ENCODE results near the gene USP16. TPM values are rescaled to one million over a fixed set of nuclear protein-coding genes. Genes with fewer than 3 reads are reported as not detected.

Gene USP16
- total RNA-seq (30.7 and 35.8 TPM in 2 replicates), polyA plus RNA-seq (25.9 and 35.6 TPM in 2 replicates)

GRCh38 chr21:29024474-29025327, at the start of gene USP16:
Gene USP16, plus strand, starts transcription at chr21:29024668. Its CDS starts 3,246 bp downstream, at chr21:29027914.
- DNase-seq (ENCODE audit: low spot score), result peak; percentile 96
- Histone ChIP-seq H3K4me3 (peak within 1 kb of the TSS; percentile 36), H3K9me2 (replicated peaks; ENCODE audit: insufficient read depth) (no peaks in the 10 kb centered on the region), H3K9me3 (ENCODE audit: low read depth) (no peaks in the 10 kb centered on the region), H3K4me2 (peak within 1 kb of the TSS; percentile 78), H3K79me2 (peaks cover 40% of the 10 kb centered on the region), H4K20me1 (ENCODE audit: insufficient read depth, poor library complexity, severe bottlenecking) (peaks cover 3% of the 10 kb centered on the region), H3K36me3 (replicated peaks; ENCODE audit: insufficient read depth, low read depth) (no peaks in the 10 kb centered on the region), H3K27ac (peak within 1 kb of the TSS; percentile 97), H3K27me3 (no peaks in the 10 kb centered on the region), H2AFZ (peak within 1 kb of the TSS; percentile 76), H3K4me1 (ENCODE audit: insufficient read depth) (peaks cover 7% of the 10 kb centered on the region)
- TF ChIP-seq EZH2 (IDR thresholded peaks at IDR 0.05; ENCODE audit: borderline replicate concordance), result no peak
- TF ChIP-seq EZH2phosphoT487 (IDR thresholded peaks at IDR 0.05; ENCODE audit: low read depth, severe bottlenecking, unreplicated experiment), result no peak
- TF ChIP-seq CTCF (IDR thresholded peaks at IDR 0.05; ENCODE audit: poor library complexity), result no peak
- WGBS (ENCODE audit: low lambda C conversion rate, missing lambda C conversion rate), result under 1% methylated on average over 47 of the region's 48 CpGs

- H2AFZ ChIP-seq, result no peak overlapping the region
- no peaks in the 10 kb centered on the region for H4K20me1 ChIP-seq (ENCODE audit: insufficient read depth, poor library complexity, severe bottlenecking)
- H3K27ac ChIP-seq, result no peak overlapping the region
- peaks cover 3% of the 10 kb centered on the region for H3K79me2 ChIP-seq
- TF ChIP-seq EZH2 (IDR thresholded peaks at IDR 0.05; ENCODE audit: borderline replicate concordance) (no peak), EZH2phosphoT487 (IDR thresholded peaks at IDR 0.05; ENCODE audit: low read depth, severe bottlenecking, unreplicated experiment) (no peak), CTCF (IDR thresholded peaks at IDR 0.05; ENCODE audit: poor library complexity) (no peak)
- 86% methylated on average over 3 of the region's 3 CpGs for WGBS (ENCODE audit: low lambda C conversion rate, missing lambda C conversion rate)
- no peak overlapping the region for H3K4me3 ChIP-seq
- no peaks in the 10 kb centered on the region for H3K9me2 ChIP-seq (replicated peaks; ENCODE audit: insufficient read depth)
- no peaks in the 10 kb centered on the region for H3K4me1 ChIP-seq (ENCODE audit: insufficient read depth)
- no peak for DNase-seq (ENCODE audit: low spot score)
- H3K9me3 ChIP-seq (ENCODE audit: low read depth), result no peaks in the 10 kb centered on the region
- no peaks in the 10 kb centered on the region for H3K36me3 ChIP-seq (replicated peaks; ENCODE audit: insufficient read depth, low read depth)
- no peaks in the 10 kb centered on the region for H3K27me3 ChIP-seq
- H3K4me2 ChIP-seq, result no peak overlapping the region
Observed at GRCh38 chr21:28975397-28975796, 49.1 kb upstream of the USP16 start.

GRCh38 chr21:28979092-28979491, 45.4 kb upstream of the USP16 start:
- DNase-seq (ENCODE audit: low spot score), result no peak
- H3K79me2 ChIP-seq, result no peaks in the 10 kb centered on the region
- H2AFZ ChIP-seq, result no peak overlapping the region
- no peaks in the 10 kb centered on the region for H3K36me3 ChIP-seq (replicated peaks; ENCODE audit: insufficient read depth, low read depth)
- H3K27ac ChIP-seq, result no peak overlapping the region
- no peaks in the 10 kb centered on the region for H3K9me3 ChIP-seq (ENCODE audit: low read depth)
- no peak overlapping the region for H3K4me2 ChIP-seq
- H3K27me3 ChIP-seq, result no peaks in the 10 kb centered on the region
- 86% methylated on average over 1 of the region's 1 CpG for WGBS (ENCODE audit: low lambda C conversion rate, missing lambda C conversion rate)
- no peak overlapping the region for H3K4me3 ChIP-seq
- no peaks in the 10 kb centered on the region for H3K4me1 ChIP-seq (ENCODE audit: insufficient read depth)
- TF ChIP-seq CTCF (IDR thresholded peaks at IDR 0.05; ENCODE audit: poor library complexity), result no peak
- no peak for TF ChIP-seq EZH2 (IDR thresholded peaks at IDR 0.05; ENCODE audit: borderline replicate concordance)
- no peak for TF ChIP-seq EZH2phosphoT487 (IDR thresholded peaks at IDR 0.05; ENCODE audit: low read depth, severe bottlenecking, unreplicated experiment)
- H4K20me1 ChIP-seq (ENCODE audit: insufficient read depth, poor library complexity, severe bottlenecking), result no peaks in the 10 kb centered on the region
- H3K9me2 ChIP-seq (replicated peaks; ENCODE audit: insufficient read depth), result no peaks in the 10 kb centered on the region

All from hepatocyte (in vitro differentiated cells).